K562 (cell line): ENCODE data around the gene C2orf76. TPM values are rescaled to one million over a fixed set of nuclear protein-coding genes. Genes with fewer than 3 reads are reported as not detected.

Experiments used
- CHCHD3 ChIP-seq: fragments of 250-450 bp; sonication (Bioruptor Pico); IDR thresholded peaks from 2 replicates; pipeline ENCODE4 v2.1.2; 2022; ENCODE audit warnings: mild to moderate bottlenecking
- CHD7 ChIP-seq: fragments of 200-600 bp; sonication (generic); IDR thresholded peaks from one replicate; pipeline ENCODE4 v1.6.1; 2012; ENCODE audit warnings: mild to moderate bottlenecking, low read depth, low read length, inconsistent platforms
- HSF4 ChIP-seq: fragments of 250-450 bp; sonication (Bioruptor Pico); IDR thresholded peaks from 2 replicates; pipeline ENCODE4 v2.1.2; 2022; ENCODE audit warnings: mild to moderate bottlenecking, moderate library complexity, borderline replicate concordance
- NFRKB ChIP-seq: fragments of 450-650 bp; IDR thresholded peaks from 2 replicates; pipeline ENCODE4 v1.6.1; 2016; ENCODE audit warnings: low read depth
- PHB2 ChIP-seq: fragments of 450-650 bp; IDR thresholded peaks from 2 replicates; pipeline ENCODE4 v1.6.1; 2017; ENCODE audit warnings: low read depth
- PREB ChIP-seq: sonication (generic); formaldehyde crosslinking; IDR thresholded peaks from 2 replicates; pipeline ENCODE4 v1.8.1; 2023; ENCODE audit warnings: mild to moderate bottlenecking, missing genetic modification reagents
- SMARCB1 ChIP-seq: IDR thresholded peaks from 2 replicates; pipeline ENCODE4 v1.6.1; 2011; ENCODE audit warnings: improper control_type of control experiment, low read depth; ENCODE audit not compliant: insufficient read length
- STAG1 ChIP-seq: sonication (generic); formaldehyde crosslinking; IDR thresholded peaks from 2 replicates; pipeline ENCODE4 v1.5.0; 2020; ENCODE audit warnings: missing genetic modification reagents, borderline replicate concordance
- ZNF717 ChIP-seq: fragments of 250-450 bp; sonication (Bioruptor Pico); IDR thresholded peaks from 2 replicates; pipeline ENCODE4 v1.5.0; 2021
- polyA plus RNA-seq, 8 experiments: library from polyadenylated mRNA; depleted of rRNA in 4 of 8; stranded (reverse) in 5 of 8; unstranded in 3 of 8; fragments of >200 nt; fragmentation: Nextera tagmentation in 2 of 8; fragmentation: Illumina TruSeq in 1 of 8; extraction: Ambion mirVana in 2 of 8; extraction: Trizol in 1 of 8; gene quantifications; 2 replicates each; pipeline versions ENCODE4 v1.2.1 to v1.2.3, GENCODE V29; 2011 to 2014; ENCODE audit warnings: inconsistent platforms in 1 of 8, missing spikeins in 1 of 8
- total RNA-seq, 7 experiments: library from RNA; depleted of rRNA in 6 of 7; stranded (reverse); fragments of >200 nt in 6 of 7; fragmentation: Illumina TruSeq in 2 of 7; extraction: Trizol in 2 of 7; gene quantifications; 2 replicates each; pipeline versions ENCODE4 v1.2.1 to v1.2.3, GENCODE V29; 2011 to 2021; ENCODE audit warnings: low replicate concordance in 1 of 7

The C2orf76 gene
- total and polyA plus RNA-seq, 9 of the 15 experiments (the other 6 are each of a cell fraction or from before 2014, with no cell fraction given), result 4.8 to 26.2 (median 14.5) TPM

DNA sequence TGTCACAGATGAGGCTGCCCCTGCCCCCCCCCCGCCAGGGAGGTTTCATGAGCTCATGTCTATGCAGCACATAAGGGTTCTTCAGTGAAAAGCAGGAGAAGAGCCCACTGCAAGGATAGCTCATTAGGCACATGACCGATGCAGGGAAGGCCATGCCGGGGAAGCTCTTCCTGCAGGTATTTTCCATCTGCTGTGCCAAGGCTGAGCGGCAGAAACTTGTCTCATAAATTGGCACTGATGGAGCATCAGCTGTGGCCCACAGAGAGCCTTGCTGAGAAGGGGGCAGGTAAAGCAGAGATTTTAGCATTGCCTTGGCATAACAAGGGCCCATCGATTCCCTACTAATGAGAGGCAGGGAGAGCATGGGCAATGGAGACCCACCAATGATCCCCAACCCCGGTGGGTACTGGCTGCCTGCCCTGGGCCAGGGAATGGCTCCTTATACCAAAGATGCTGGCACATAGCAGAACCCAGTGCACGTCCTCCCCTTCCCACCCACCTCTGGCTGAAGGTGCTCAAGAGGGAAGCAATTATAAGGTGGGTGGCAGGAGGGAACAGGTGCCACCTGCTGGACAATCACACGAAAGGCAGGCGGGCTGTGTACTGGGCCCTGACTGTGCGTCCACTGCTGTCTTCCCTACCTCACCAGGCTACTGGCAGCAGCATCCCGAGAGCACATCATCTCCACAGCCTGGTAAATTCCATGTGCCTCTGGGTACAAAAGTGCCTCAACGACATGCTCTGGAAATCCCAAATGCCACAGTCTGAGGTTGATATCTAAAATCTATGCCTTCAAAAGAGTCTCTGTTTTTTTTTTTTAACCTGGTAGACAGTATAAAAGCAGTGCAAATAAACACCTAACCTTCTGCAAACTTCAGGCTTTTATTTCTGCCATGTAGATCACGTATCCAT is 101.6 kb downstream of the C2orf76 start (continued):
- TF ChIP-seq CHD7, result no peak
- TF ChIP-seq CHCHD3 (CRISPR knock-in tag), result no peak
- no peak for TF ChIP-seq ZNF717
- no peak for TF ChIP-seq NFRKB
- peak; percentile 20; the same call in 1 of the 2 replicates for TF ChIP-seq STAG1 (CRISPR knock-in tag)
- no peak for TF ChIP-seq PREB (CRISPR knock-in tag)
- TF ChIP-seq SMARCB1, result no peak
- TF ChIP-seq PHB2, result no peak
- TF ChIP-seq HSF4 (CRISPR knock-in tag), result no peak
